HCT116 (cell line): ENCODE results near the gene NR2F1-AS1. TPM values are rescaled to one million over a fixed set of nuclear protein-coding genes. Genes with fewer than 3 reads are reported as not detected.

Source experiments
- ATAC-seq: fragments of 200-7000 bp; cut with Tn5 transposase; 2 replicates; pipeline ENCODE4 v1.9.1; 2020; ENCODE audit warnings: mild to moderate bottlenecking, moderate library complexity
- BruUV-seq: library from RNA; stranded (reverse); fragments of 400-500 nt; replicated peaks from 2 replicates; lab custom pipeline; 2021; lab: Mats Ljungman, UMichigan
- CTCF ChIA-PET: fragments of 300-600 bp; sonication (Branson Sonifier 250); formaldehyde crosslinking; loops from one replicate; lab custom pipeline; 2021; ENCODE audit warnings: antibody characterized with exemption; lab: Charles Lee
- POLR2A ChIA-PET: fragments of 300-600, 350-600 bp; sonication (Branson Sonifier 250); formaldehyde crosslinking; loops from one replicate; lab custom pipeline; 2021; ENCODE audit warnings: antibody characterized with exemption; lab: Charles Lee
- RAD21 ChIA-PET, 2 experiments: fragments of 300-600 bp; sonication (Branson Sonifier 250); formaldehyde crosslinking; loops; one replicate each; lab custom pipeline; 2023; ENCODE audit warnings: low total read pairs in 2 of 2; ENCODE audit not compliant: uncharacterized antibody in 2 of 2, unreplicated experiment in 2 of 2, low non-redundant PET in 1 of 2; lab: Charles Lee
- DNase-seq: peaks from one replicate; pipeline ENCODE4 v3.0.0-alpha.2; 2010; ENCODE audit warnings: low read depth, low spot score
- H2AFZ ChIP-seq: fragments of 200-600 bp; shearing (Covaris generic), sonication (generic); 2 replicates; pipeline ENCODE4 v1.6.1; 2017; ENCODE audit warnings: low read depth, mixed run types, mixed read lengths, antibody characterized with exemption, low read length; ENCODE audit not compliant: poor library complexity, severe bottlenecking
- H3K27ac ChIP-seq: 2 replicates; pipeline ENCODE4 v1.5.1; 2012; ENCODE audit warnings: low read depth, low read length
- H3K27me3 ChIP-seq: fragments of 200-600 bp; sonication (generic); 2 replicates; pipeline ENCODE4 v1.6.1; 2016; ENCODE audit warnings: mixed run types, low read length, mixed read lengths; ENCODE audit not compliant: insufficient read depth
- H3K36me3 ChIP-seq, 2 experiments: fragments of 200-500 bp in 1 of 2; fragments of 200-600 bp in 1 of 2; sonication (Bioruptor generic) in 1 of 2; sonication (generic) in 1 of 2; 2 replicates each; pipeline versions ENCODE4 v1.5.1 to v1.6.1; 2014 to 2016; ENCODE audit warnings: low read length in 2 of 2, inconsistent platforms in 1 of 2, mixed read lengths in 1 of 2, mixed run types in 1 of 2; ENCODE audit not compliant: insufficient read depth in 2 of 2, control insufficient read depth in 1 of 2
- H3K4me1 ChIP-seq, 2 experiments: fragments of 200-600 bp in 1 of 2; sonication (generic) in 1 of 2; 2 replicates each; pipeline versions ENCODE4 v1.5.1 to v1.6.1; 2012 to 2017; ENCODE audit warnings: low read length in 2 of 2, inconsistent platforms in 1 of 2, mild to moderate bottlenecking in 1 of 2, mixed read lengths in 1 of 2, mixed run types in 1 of 2, moderate library complexity in 1 of 2; ENCODE audit not compliant: insufficient read depth in 2 of 2, control insufficient read depth in 1 of 2
- H3K4me2 ChIP-seq: fragments of 200-600 bp; sonication (generic); 2 replicates; pipeline ENCODE4 v1.6.1; 2017; ENCODE audit warnings: mixed run types, low read length, mixed read lengths
- H3K4me3 ChIP-seq, 2 experiments: fragments of 200-600 bp in 1 of 2; sonication (generic) in 1 of 2; replicated peaks in 1 of 2; 2 replicates each; pipeline ENCODE4 v1.5.1; 2011 to 2016; ENCODE audit warnings: low read length in 2 of 2, control low read depth in 1 of 2, low read depth in 1 of 2, mild to moderate bottlenecking in 1 of 2, mixed read lengths in 1 of 2, mixed run types in 1 of 2
- H3K79me2 ChIP-seq: fragments of 200-600 bp; sonication (generic); 2 replicates; pipeline ENCODE4 v1.6.1; 2017; ENCODE audit warnings: mild to moderate bottlenecking, mixed run types, low read length, moderate library complexity, mixed read lengths; ENCODE audit not compliant: insufficient read depth
- H3K9ac ChIP-seq: fragments of 200-600 bp; sonication (generic); 2 replicates; pipeline ENCODE4 v1.6.1; 2016; ENCODE audit warnings: low read length, mixed read lengths
- H3K9me2 ChIP-seq: fragments of 200-600 bp; sonication (generic), shearing (Covaris generic); 2 replicates; pipeline ENCODE4 v1.6.1; 2017; ENCODE audit warnings: mixed run types, mild to moderate bottlenecking, moderate library complexity; ENCODE audit not compliant: insufficient read depth
- H3K9me3 ChIP-seq, 2 experiments: fragments of 200-500 bp in 1 of 2; fragments of 200-600 bp in 1 of 2; sonication (Bioruptor generic) in 1 of 2; sonication (generic) in 1 of 2; 2 replicates each; pipeline ENCODE4 v1.6.1; 2014 to 2017; ENCODE audit warnings: low read length in 2 of 2, mixed read lengths in 2 of 2, inconsistent platforms in 1 of 2, low read depth in 1 of 2, mild to moderate bottlenecking in 1 of 2, mixed run types in 1 of 2, moderate library complexity in 1 of 2; ENCODE audit not compliant: control insufficient read depth in 1 of 2, insufficient read depth in 1 of 2
- H4K20me1 ChIP-seq: fragments of 200-600 bp; sonication (generic), shearing (Covaris generic); 2 replicates; pipeline ENCODE4 v1.6.1; 2017; ENCODE audit warnings: mixed run types, mild to moderate bottlenecking, moderate library complexity; ENCODE audit not compliant: insufficient read depth
- ATF3 ChIP-seq: IDR thresholded peaks from 2 replicates; pipeline ENCODE4 v1.6.1; 2012
- CBX3 ChIP-seq: IDR thresholded peaks from 2 replicates; pipeline ENCODE4 v1.6.1; 2012; ENCODE audit warnings: low read depth
- CEBPB ChIP-seq: IDR thresholded peaks from 2 replicates; pipeline ENCODE4 v1.6.1; 2012; ENCODE audit warnings: low read depth
- CTCF ChIP-seq, 3 experiments: fragments of 200-600 bp in 1 of 3; sonication (generic) in 1 of 3; IDR thresholded peaks in 2 of 3; conservative IDR thresholded peaks in 1 of 3; 2 replicates each; pipeline ENCODE4 v1.5.1; 2012 to 2017; ENCODE audit warnings: low read depth in 2 of 3, low read length in 2 of 3, antibody characterized with exemption in 1 of 3, borderline replicate concordance in 1 of 3, control low read depth in 1 of 3, mild to moderate bottlenecking in 1 of 3, mixed read lengths in 1 of 3, mixed run types in 1 of 3, moderate library complexity in 1 of 3; ENCODE audit not compliant: insufficient read depth in 1 of 3
- EZH2phosphoT487 ChIP-seq: fragments of 200-600 bp; IDR thresholded peaks from 2 replicates; pipeline ENCODE4 v1.6.1; 2018; ENCODE audit warnings: antibody characterized with exemption, borderline replicate concordance
- FOSL1 ChIP-seq: IDR thresholded peaks from 2 replicates; pipeline ENCODE4 v1.6.1; 2012; ENCODE audit warnings: low read depth
- JUND ChIP-seq: IDR thresholded peaks from 2 replicates; pipeline ENCODE4 v1.6.1; 2012
- POLR2A ChIP-seq: IDR thresholded peaks from 2 replicates; pipeline ENCODE4 v1.7.0; 2011; ENCODE audit warnings: borderline replicate concordance; ENCODE audit not compliant: insufficient read depth, insufficient read length; ENCODE audit errors: extremely low read depth
- RAD21 ChIP-seq: IDR thresholded peaks from 2 replicates; pipeline ENCODE4 v1.6.1; 2012; ENCODE audit warnings: low read depth, mild to moderate bottlenecking
- REST ChIP-seq: IDR thresholded peaks from 2 replicates; pipeline ENCODE4 v1.6.1; 2012; ENCODE audit warnings: low read depth
- SIN3A ChIP-seq: IDR thresholded peaks from 2 replicates; pipeline ENCODE4 v1.6.1; 2012; ENCODE audit warnings: low read depth
- SRF ChIP-seq: IDR thresholded peaks from 2 replicates; pipeline ENCODE4 v1.6.1; 2012; ENCODE audit warnings: low read depth
- YY1 ChIP-seq: IDR thresholded peaks from 2 replicates; pipeline ENCODE4 v1.6.1; 2011; ENCODE audit warnings: low read length, low read depth, moderate library complexity, mild to moderate bottlenecking; ENCODE audit not compliant: insufficient replicate concordance; ENCODE audit errors: extremely low read depth
- ZFX ChIP-seq: fragments of 450-650 bp; IDR thresholded peaks from 2 replicates; pipeline ENCODE4 v1.6.1; 2017
- intact Hi-C: fragments of 100-400 bp; cut with micrococcal nuclease; formaldehyde crosslinking; loops from 2 replicates; pipeline ENCODE4 v1.10.0; 2022
- total RNA-seq: library from RNA; stranded (reverse); gene quantifications from one replicate; pipeline ENCODE4 v1.2.1, GENCODE V29; 2021; ENCODE audit not compliant: unreplicated experiment

NR2F1-AS1 gene
- total RNA-seq, 1 experiment from 2014 or later = 20.1 TPM

- no peaks in the 10 kb centered on the region; a peak in 1 of 4 replicates for H3K4me1 ChIP-seq
- no TSS peak for BruUV-seq
- H3K36me3 ChIP-seq = no peaks in the 10 kb centered on the region
- no peak overlapping the region for H3K4me2 ChIP-seq
- no peak overlapping the region for H2AFZ ChIP-seq
- no peaks in the 10 kb centered on the region for H4K20me1 ChIP-seq
- H3K9me2 ChIP-seq = no peaks in the 10 kb centered on the region
- POLR2A ChIA-PET = no interaction called here
- H3K9me3 ChIP-seq = no peaks in the 10 kb centered on the region
- no peak for DNase-seq
- H3K79me2 ChIP-seq = no peaks in the 10 kb centered on the region
- CTCF ChIA-PET = no interaction called here
- TF ChIP-seq CBX3 (no peak), SRF (no peak), ZFX (no peak), SIN3A (no peak), POLR2A (no peak), EZH2phosphoT487 (no peak), CTCF (IDR thresholded peaks at IDR 0.05 in 2 of 3, conservative IDR thresholded peaks at IDR 0.05 in 1 of 3; ENCODE audit: borderline replicate concordance in 1 of 3, insufficient read depth in 1 of 3, low read depth in 2 of 3, low read length in 2 of 3) (no peak), JUND (no peak), ATF3 (no peak), FOSL1 (no peak), YY1 (no peak), CEBPB (no peak), REST (no peak), RAD21 (no peak)
- no peak overlapping the region for H3K27ac ChIP-seq
- no peak overlapping the region for H3K4me3 ChIP-seq
- intact Hi-C loops = no loop called here
- ATAC-seq = no peak
- no peak overlapping the region for H3K9ac ChIP-seq
- no peaks in the 10 kb centered on the region for H3K27me3 ChIP-seq
- RAD21 ChIA-PET = no interaction called here
These were observed 177.7 kb downstream of the NR2F1-AS1 start for GRCh38 chr5:93403141-93403928.
